Measurements from ENCODE around the gene STK25.
"Not testable (repeated sequence)": the region's sequence is repeated elsewhere in the genome, so short reads cannot be mapped to it uniquely, and the experiment has no call there.

Gene STK25

GRCh38 chr2:241539616-241540374 is 31.4 kb upstream of the STK25 start:
- no peak for DNase-seq (ENCODE audit: low read depth in 2 of 2)

- no peak for DNase-seq (ENCODE audit: low read depth in 2 of 2)
Measured at GRCh38 chr2:241538838-241539615, 30.6 kb upstream of the STK25 start.

GRCh38 chr2:241535871-241536655 is 27.7 kb upstream of the STK25 start:
- no peak for DNase-seq (ENCODE audit: low read depth in 2 of 2)

GRCh38 chr2:241534701-241535375 is 26.5 kb upstream of the STK25 start:
- no peak for DNase-seq (ENCODE audit: low read depth in 2 of 2)

GRCh38 chr2:241534293-241534692 is 25.9 kb upstream of the STK25 start:
- no peak for DNase-seq (ENCODE audit: low read depth in 2 of 2)

- DNase-seq (ENCODE audit: low read depth in 2 of 2) = no peak
Measured at GRCh38 chr2:241532733-241533601, 24.6 kb upstream of the STK25 start.

- DNase-seq (ENCODE audit: low read depth in 2 of 2) = no peak
Measured at GRCh38 chr2:241532168-241532567, 23.8 kb upstream of the STK25 start.

GRCh38 chr2:241531161-241531722 is 22.9 kb upstream of the STK25 start:
- no peak for DNase-seq (ENCODE audit: low read depth in 2 of 2)

GRCh38 chr2:241530571-241530970 is 22.2 kb upstream of the STK25 start:
- no peak for DNase-seq (ENCODE audit: low read depth in 2 of 2)

GRCh38 chr2:241525818-241526780 is 17.7 kb upstream of the STK25 start:
- DNase-seq (ENCODE audit: low read depth in 2 of 2) = not testable (repeated sequence)

- DNase-seq (ENCODE audit: low read depth in 2 of 2) = no peak
Measured at GRCh38 chr2:241522477-241522876, 14.1 kb upstream of the STK25 start.

GRCh38 chr2:241519669-241520068 is 11.3 kb upstream of the STK25 start:
- no peak for DNase-seq (ENCODE audit: low read depth in 2 of 2)

GRCh38 chr2:241517297-241517696 is 8.9 kb upstream of the STK25 start:
- DNase-seq (ENCODE audit: low read depth in 2 of 2) = no peak

GRCh38 chr2:241516520-241516965 is 8.2 kb upstream of the STK25 start:
- DNase-seq (ENCODE audit: low read depth in 2 of 2) = no peak

- no peak for DNase-seq (ENCODE audit: low read depth in 2 of 2)
Measured at GRCh38 chr2:241514986-241515737, 6.8 kb upstream of the STK25 start.

GRCh38 chr2:241514553-241514952 is 6.2 kb upstream of the STK25 start:
- DNase-seq (ENCODE audit: low read depth in 2 of 2) = no peak

- DNase-seq (ENCODE audit: low read depth in 2 of 2) = no peak
Measured at GRCh38 chr2:241511091-241511741, 2.8 kb upstream of the STK25 start.

Data from stimulated activated CD4-positive, alpha-beta T cell treated with anti-CD3 and anti-CD28 coated beads, Interleukin-1b, Interleukin-23, amount 100 ng/mL, for 1 hour (primary cell).